ENCODE data around the gene LYRM2.

GRCh38 chr6:89574910-89575561 lies 63.5 kb downstream of the LYRM2 start:
- TF ChIP-seq CTCF (conservative IDR thresholded peaks at IDR 0.05) (no peak), ZFX (IDR thresholded peaks at IDR 0.05) (no peak)

All from C4-2B (cell line).